Measurements from ENCODE around the gene ABT1.

ABT1 gene

DNA sequence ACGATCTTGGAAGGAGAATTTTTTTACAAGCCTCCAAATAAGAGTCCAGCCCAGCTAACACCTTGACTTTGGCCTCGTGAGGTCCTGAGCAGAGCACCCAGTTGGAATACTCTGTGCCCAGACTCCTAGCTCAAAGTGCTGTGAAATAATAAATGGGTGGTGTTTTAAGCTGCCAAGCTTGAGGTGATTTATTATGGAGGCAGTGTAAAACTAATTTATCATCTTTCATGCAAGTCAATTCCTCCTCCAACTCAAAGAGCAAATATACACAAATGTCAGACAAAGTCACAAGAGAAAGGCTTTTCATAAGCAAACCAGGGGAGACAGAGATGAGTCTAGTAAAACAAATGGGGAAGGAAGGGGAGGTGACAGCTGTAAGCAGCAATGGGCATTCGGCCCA lies 12.7 kb downstream of the ABT1 start:
- H3K27me3 ChIP-seq (replicated peaks; ENCODE audit: control insufficient read depth, insufficient read depth, low read length): peaks cover 29% of the 10 kb centered on the region
- H3K4me1 ChIP-seq (ENCODE audit: control insufficient read depth, insufficient read depth, low read length): peaks cover 8% of the 10 kb centered on the region
- DNase-seq (ENCODE audit: low read depth): no peak

GRCh38 chr6:26611599-26611998 lies 14.8 kb downstream of the ABT1 start:
- H3K4me3 ChIP-seq (ENCODE audit: low read length): no peak overlapping the region
- H3K27me3 ChIP-seq (replicated peaks; ENCODE audit: control insufficient read depth, insufficient read depth, low read length): peaks cover 37% of the 10 kb centered on the region
- DNase-seq (ENCODE audit: low read depth): no peak
- peaks cover 7% of the 10 kb centered on the region for H3K9me3 ChIP-seq (ENCODE audit: control insufficient read depth, low read length)
- peaks cover 10% of the 10 kb centered on the region for H3K4me1 ChIP-seq (ENCODE audit: control insufficient read depth, insufficient read depth, low read length)
- H3K9ac ChIP-seq (ENCODE audit: low read length): no peak overlapping the region
- H3K36me3 ChIP-seq (ENCODE audit: control insufficient read depth, insufficient read depth, low read length, severe bottlenecking): no peaks in the 10 kb centered on the region

More for the DNA sequence above, 12.7 kb downstream of the ABT1 start:
- Histone ChIP-seq H3K4me3 (ENCODE audit: low read length) (no peak overlapping the region), H3K9ac (ENCODE audit: low read length) (no peak overlapping the region), H3K36me3 (ENCODE audit: control insufficient read depth, insufficient read depth, low read length, severe bottlenecking) (no peaks in the 10 kb centered on the region), H3K9me3 (ENCODE audit: control insufficient read depth, low read length) (no peaks in the 10 kb centered on the region)

- no peak overlapping the region for H3K4me3 ChIP-seq (ENCODE audit: low read length)
- peaks cover 37% of the 10 kb centered on the region for H3K27me3 ChIP-seq (replicated peaks; ENCODE audit: control insufficient read depth, insufficient read depth, low read length)
- H3K9me3 ChIP-seq (ENCODE audit: control insufficient read depth, low read length): peaks cover 8% of the 10 kb centered on the region
- no peak overlapping the region for H3K9ac ChIP-seq (ENCODE audit: low read length)
- H3K4me1 ChIP-seq (ENCODE audit: control insufficient read depth, insufficient read depth, low read length): peaks cover 10% of the 10 kb centered on the region
- DNase-seq (ENCODE audit: low read depth): no peak
- no peaks in the 10 kb centered on the region for H3K36me3 ChIP-seq (ENCODE audit: control insufficient read depth, insufficient read depth, low read length, severe bottlenecking)
Observed at GRCh38 chr6:26613201-26613600, 16.4 kb downstream of the ABT1 start.

DNA sequence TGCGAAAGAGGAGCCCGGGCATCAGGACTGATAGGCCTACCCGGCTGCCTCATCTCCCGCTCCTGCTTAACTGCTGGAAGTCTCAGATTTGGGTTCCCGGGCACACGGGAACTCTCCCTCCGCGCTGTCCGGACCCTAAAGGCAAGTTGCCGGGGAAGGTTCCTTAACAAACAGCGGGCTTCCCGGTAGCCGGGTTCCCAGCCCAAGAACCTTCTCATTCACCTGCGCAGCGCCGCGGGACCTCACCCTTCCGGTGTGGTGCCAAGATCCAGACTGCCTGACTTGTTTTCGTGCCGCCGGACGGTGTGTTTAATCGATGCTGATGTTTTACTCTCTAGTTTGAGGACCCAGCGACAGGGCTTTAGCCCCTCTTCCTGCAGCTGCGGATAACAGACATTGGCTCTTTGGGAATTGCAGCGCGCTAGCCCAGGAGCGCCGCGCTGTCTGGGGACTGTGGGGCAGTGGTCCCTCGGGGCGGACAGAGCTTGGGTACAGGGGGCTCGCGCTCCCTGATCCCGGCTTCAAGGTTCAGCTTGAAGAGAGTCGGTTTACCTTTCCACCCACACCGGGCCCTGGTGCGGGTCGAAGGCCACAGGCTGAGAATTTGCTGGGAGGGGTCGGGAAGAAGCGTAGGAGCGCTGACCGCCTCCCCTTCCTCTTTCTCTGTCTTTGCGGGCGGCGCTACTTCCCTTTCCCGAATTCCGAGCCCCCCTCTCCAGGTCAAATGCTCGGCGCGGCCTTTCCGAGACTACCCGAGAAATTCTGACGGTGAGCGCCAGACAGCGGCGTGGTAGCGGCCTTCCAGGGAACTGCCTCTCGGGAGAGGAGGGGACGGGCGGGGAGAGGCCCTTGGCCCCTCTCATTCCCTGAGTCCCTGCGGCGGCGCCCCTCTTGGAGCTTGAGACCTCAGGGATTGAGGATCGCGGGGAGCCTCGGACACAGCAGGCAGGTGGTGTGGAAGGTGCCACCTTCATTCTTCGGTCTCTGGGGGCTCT lies 17.2 kb downstream of the ABT1 start:
- Histone ChIP-seq H3K9ac (ENCODE audit: low read length) (no peak overlapping the region), H3K4me3 (ENCODE audit: low read length) (peak overlapping the region; percentile 69), H3K27me3 (replicated peaks; ENCODE audit: control insufficient read depth, insufficient read depth, low read length) (peaks cover 37% of the 10 kb centered on the region), H3K9me3 (ENCODE audit: control insufficient read depth, low read length) (peaks cover 8% of the 10 kb centered on the region), H3K36me3 (ENCODE audit: control insufficient read depth, insufficient read depth, low read length, severe bottlenecking) (no peaks in the 10 kb centered on the region), H3K4me1 (ENCODE audit: control insufficient read depth, insufficient read depth, low read length) (peaks cover 10% of the 10 kb centered on the region)
- DNase-seq (ENCODE audit: low read depth): peak; percentile 21

GRCh38 chr6:26623339-26623859 lies 26.6 kb downstream of the ABT1 start:
- no peak for DNase-seq (ENCODE audit: low read depth)
- no peaks in the 10 kb centered on the region for H3K27me3 ChIP-seq (replicated peaks; ENCODE audit: control insufficient read depth, insufficient read depth, low read length)
- no peak overlapping the region for H3K9ac ChIP-seq (ENCODE audit: low read length)
- H3K4me1 ChIP-seq (ENCODE audit: control insufficient read depth, insufficient read depth, low read length): no peaks in the 10 kb centered on the region
- H3K9me3 ChIP-seq (ENCODE audit: control insufficient read depth, low read length): peaks cover 8% of the 10 kb centered on the region
- H3K36me3 ChIP-seq (ENCODE audit: control insufficient read depth, insufficient read depth, low read length, severe bottlenecking): no peaks in the 10 kb centered on the region
- H3K4me3 ChIP-seq (ENCODE audit: low read length): no peak overlapping the region

DNA sequence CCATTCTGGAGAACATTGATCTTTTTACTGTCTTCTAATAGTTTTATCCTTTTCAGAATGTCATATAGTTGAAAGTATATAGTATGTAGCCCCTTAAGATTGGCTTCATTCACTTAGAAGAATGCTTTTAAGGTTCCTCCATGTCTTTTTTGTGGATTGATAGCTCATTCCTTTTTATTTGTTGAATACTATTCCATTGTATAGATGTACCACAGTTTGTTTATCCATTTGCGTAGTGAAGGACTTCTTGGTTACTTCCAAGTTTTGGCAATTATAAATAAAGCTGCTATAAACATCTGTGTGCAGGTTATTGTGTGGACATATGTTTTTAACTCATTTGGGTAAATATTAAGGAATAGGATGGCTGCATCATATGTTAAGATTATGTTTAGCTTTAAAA lies 27.8 kb downstream of the ABT1 start:
- Histone ChIP-seq H3K4me1 (ENCODE audit: control insufficient read depth, insufficient read depth, low read length) (no peaks in the 10 kb centered on the region), H3K4me3 (ENCODE audit: low read length) (no peak overlapping the region), H3K36me3 (ENCODE audit: control insufficient read depth, insufficient read depth, low read length, severe bottlenecking) (no peaks in the 10 kb centered on the region), H3K9ac (ENCODE audit: low read length) (no peak overlapping the region), H3K27me3 (replicated peaks; ENCODE audit: control insufficient read depth, insufficient read depth, low read length) (no peaks in the 10 kb centered on the region), H3K9me3 (ENCODE audit: control insufficient read depth, low read length) (peaks cover 17% of the 10 kb centered on the region)
- no peak for DNase-seq (ENCODE audit: low read depth)

GRCh38 chr6:26627843-26628242 lies 31.1 kb downstream of the ABT1 start:
- H3K9ac ChIP-seq (ENCODE audit: low read length): no peak overlapping the region
- peaks cover 44% of the 10 kb centered on the region for H3K9me3 ChIP-seq (ENCODE audit: control insufficient read depth, low read length)
- no peaks in the 10 kb centered on the region for H3K27me3 ChIP-seq (replicated peaks; ENCODE audit: control insufficient read depth, insufficient read depth, low read length)
- peaks cover 10% of the 10 kb centered on the region for H3K36me3 ChIP-seq (ENCODE audit: control insufficient read depth, insufficient read depth, low read length, severe bottlenecking)
- H3K4me1 ChIP-seq (ENCODE audit: control insufficient read depth, insufficient read depth, low read length): no peaks in the 10 kb centered on the region
- DNase-seq (ENCODE audit: low read depth): no peak
- H3K4me3 ChIP-seq (ENCODE audit: low read length): no peak overlapping the region

DNA sequence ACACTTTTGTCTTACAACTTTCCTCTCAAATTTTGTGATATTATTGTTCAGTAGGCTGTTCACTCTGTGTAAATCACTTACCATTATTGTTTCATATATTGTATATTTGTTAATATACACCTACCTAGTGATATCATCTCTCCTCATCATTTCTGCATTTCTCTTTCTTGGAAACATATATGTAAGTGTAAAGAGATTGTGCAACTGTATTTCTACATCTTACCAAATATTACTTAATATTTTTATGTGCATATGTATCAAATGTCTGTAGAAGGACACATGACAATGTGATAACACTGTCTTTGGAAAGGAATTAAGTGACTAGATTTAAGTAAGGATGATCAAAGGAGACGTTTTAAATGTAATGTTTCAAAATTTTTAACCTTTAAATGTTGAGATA lies 32.6 kb downstream of the ABT1 start:
- no peaks in the 10 kb centered on the region for H3K27me3 ChIP-seq (replicated peaks; ENCODE audit: control insufficient read depth, insufficient read depth, low read length)
- H3K4me1 ChIP-seq (ENCODE audit: control insufficient read depth, insufficient read depth, low read length): no peaks in the 10 kb centered on the region
- peaks cover 56% of the 10 kb centered on the region for H3K9me3 ChIP-seq (ENCODE audit: control insufficient read depth, low read length)
- H3K4me3 ChIP-seq (ENCODE audit: low read length): no peak overlapping the region
- no peak overlapping the region for H3K9ac ChIP-seq (ENCODE audit: low read length)
- DNase-seq (ENCODE audit: low read depth): no peak
- peaks cover 24% of the 10 kb centered on the region for H3K36me3 ChIP-seq (ENCODE audit: control insufficient read depth, insufficient read depth, low read length, severe bottlenecking)

- H3K9ac ChIP-seq (ENCODE audit: low read length): no peak overlapping the region
- H3K4me3 ChIP-seq (ENCODE audit: low read length): peak overlapping the region; percentile 45
- H3K4me1 ChIP-seq (ENCODE audit: control insufficient read depth, insufficient read depth, low read length): no peaks in the 10 kb centered on the region
- H3K36me3 ChIP-seq (ENCODE audit: control insufficient read depth, insufficient read depth, low read length, severe bottlenecking): peaks cover 71% of the 10 kb centered on the region
- H3K9me3 ChIP-seq (ENCODE audit: control insufficient read depth, low read length): peaks cover 78% of the 10 kb centered on the region
- DNase-seq (ENCODE audit: low read depth): no peak
- H3K27me3 ChIP-seq (replicated peaks; ENCODE audit: control insufficient read depth, insufficient read depth, low read length): no peaks in the 10 kb centered on the region
Observed at GRCh38 chr6:26640806-26641205, 44.1 kb downstream of the ABT1 start.

GRCh38 chr6:26646074-26646473 lies 49.3 kb downstream of the ABT1 start:
- Histone ChIP-seq H3K36me3 (ENCODE audit: control insufficient read depth, insufficient read depth, low read length, severe bottlenecking) (peaks cover 70% of the 10 kb centered on the region), H3K9me3 (ENCODE audit: control insufficient read depth, low read length) (peaks cover 77% of the 10 kb centered on the region), H3K4me1 (ENCODE audit: control insufficient read depth, insufficient read depth, low read length) (no peaks in the 10 kb centered on the region)

More at GRCh38 chr6:26646074-26646473, 49.3 kb downstream of the ABT1 start:
- H3K9ac ChIP-seq (ENCODE audit: low read length): no peak overlapping the region
- DNase-seq (ENCODE audit: low read depth): no peak
- no peaks in the 10 kb centered on the region for H3K27me3 ChIP-seq (replicated peaks; ENCODE audit: control insufficient read depth, insufficient read depth, low read length)
- peak overlapping the region; percentile 15 for H3K4me3 ChIP-seq (ENCODE audit: low read length)
